PC-9 (cell line): ENCODE results near the gene REEP3. TPM values are rescaled to one million over a fixed set of nuclear protein-coding genes. Genes with fewer than 3 reads are reported as not detected.

Experiments used
- BruUV-seq: library from RNA; stranded (reverse); fragments of 400-500 nt; replicated peaks from 2 replicates; lab custom pipeline; 2021; lab: Mats Ljungman, UMichigan
- CTCF ChIA-PET: fragments of 300-600 bp; sonication (Branson Sonifier 250); formaldehyde crosslinking; loops from one replicate; lab custom pipeline; 2022; ENCODE audit warnings: antibody characterized with exemption; lab: Charles Lee
- POLR2A ChIA-PET: fragments of 300-600 bp; sonication (Branson Sonifier 250); formaldehyde crosslinking; loops from one replicate; lab custom pipeline; 2022; ENCODE audit warnings: antibody characterized with exemption; ENCODE audit not compliant: unreplicated experiment; lab: Charles Lee
- DNase-seq, 2 experiments: peaks; one replicate each; pipeline versions ENCODE4 v3.0.0 to v3.0.0-alpha.2; 2015 to 2022; ENCODE audit warnings: mixed read lengths in 1 of 2
- H2AFZ ChIP-seq: fragments of 200-600 bp; sonication (generic); 2 replicates; pipeline ENCODE4 v1.8.1; 2017; ENCODE audit warnings: antibody characterized with exemption
- H3F3A ChIP-seq: fragments of 200-600 bp; sonication (generic); 2 replicates; pipeline ENCODE4 v1.8.1; 2017; ENCODE audit warnings: antibody characterized with exemption, mild to moderate bottlenecking, low read depth; ENCODE audit not compliant: insufficient read depth
- H3K27ac ChIP-seq: fragments of 200-600 bp; sonication (generic); 2 replicates; pipeline ENCODE4 v1.6.1; 2016; ENCODE audit warnings: mixed run types
- H3K27me3 ChIP-seq: fragments of 200-600 bp; sonication (generic); 2 replicates; pipeline ENCODE4 v1.6.1; 2016; ENCODE audit warnings: low read depth, mixed run types; ENCODE audit not compliant: insufficient read depth
- H3K36me3 ChIP-seq: fragments of 200-600 bp; sonication (generic); 2 replicates; pipeline ENCODE4 v1.6.1; 2016; ENCODE audit warnings: low read depth, mixed run types
- H3K4me1 ChIP-seq: fragments of 200-600 bp; sonication (generic); replicated peaks from 2 replicates; pipeline ENCODE4 v1.6.1; 2016; ENCODE audit warnings: mixed run types; ENCODE audit not compliant: insufficient read depth
- H3K4me2 ChIP-seq: fragments of 200-600 bp; sonication (generic); 2 replicates; pipeline ENCODE4 v1.6.1; 2017; ENCODE audit warnings: mixed run types
- H3K4me3 ChIP-seq: fragments of 200-600 bp; sonication (generic); 2 replicates; pipeline ENCODE4 v1.6.1; 2016; ENCODE audit warnings: mixed run types
- H3K79me2 ChIP-seq: fragments of 200-600 bp; sonication (generic); 2 replicates; pipeline ENCODE4 v1.6.1; 2017; ENCODE audit warnings: low read depth, mixed run types
- H3K9me2 ChIP-seq: fragments of 200-600 bp; sonication (generic); 2 replicates; pipeline ENCODE4 v1.8.1; 2017; ENCODE audit warnings: mild to moderate bottlenecking; ENCODE audit not compliant: insufficient read depth
- H3K9me3 ChIP-seq: fragments of 200-600 bp; sonication (generic); 2 replicates; pipeline ENCODE4 v1.8.1; 2016; ENCODE audit warnings: low read depth; ENCODE audit not compliant: insufficient read depth
- H4K20me1 ChIP-seq: fragments of 200-600 bp; sonication (generic); 2 replicates; pipeline ENCODE4 v1.8.1; 2017; ENCODE audit not compliant: insufficient read depth
- EZH2 ChIP-seq: fragments of 200-600 bp; sonication (generic); IDR thresholded peaks from 2 replicates; pipeline ENCODE4 v1.8.0; 2017; ENCODE audit warnings: antibody characterized with exemption, low read depth
- intact Hi-C: fragments of 100-400 bp; cut with micrococcal nuclease; formaldehyde crosslinking; loops from one replicate; pipeline ENCODE4 v1.10.0; 2022; ENCODE audit not compliant: unreplicated experiment
- total RNA-seq: library from RNA; stranded (reverse); gene quantifications from 2 replicates; pipeline ENCODE4 v1.2.3, GENCODE V29; 2021
- TF ChIP-seq, protein P1 (sequence below): fragments of 200-600 bp; sonication (generic); conservative IDR thresholded peaks from 2 replicates; pipeline ENCODE4 v1.6.1; 2017; ENCODE audit warnings: mixed run types, antibody characterized with exemption, mild to moderate bottlenecking, moderate library complexity

REEP3 gene
- total RNA-seq, 1 experiment from 2014 or later = 56.4 TPM

DNA sequence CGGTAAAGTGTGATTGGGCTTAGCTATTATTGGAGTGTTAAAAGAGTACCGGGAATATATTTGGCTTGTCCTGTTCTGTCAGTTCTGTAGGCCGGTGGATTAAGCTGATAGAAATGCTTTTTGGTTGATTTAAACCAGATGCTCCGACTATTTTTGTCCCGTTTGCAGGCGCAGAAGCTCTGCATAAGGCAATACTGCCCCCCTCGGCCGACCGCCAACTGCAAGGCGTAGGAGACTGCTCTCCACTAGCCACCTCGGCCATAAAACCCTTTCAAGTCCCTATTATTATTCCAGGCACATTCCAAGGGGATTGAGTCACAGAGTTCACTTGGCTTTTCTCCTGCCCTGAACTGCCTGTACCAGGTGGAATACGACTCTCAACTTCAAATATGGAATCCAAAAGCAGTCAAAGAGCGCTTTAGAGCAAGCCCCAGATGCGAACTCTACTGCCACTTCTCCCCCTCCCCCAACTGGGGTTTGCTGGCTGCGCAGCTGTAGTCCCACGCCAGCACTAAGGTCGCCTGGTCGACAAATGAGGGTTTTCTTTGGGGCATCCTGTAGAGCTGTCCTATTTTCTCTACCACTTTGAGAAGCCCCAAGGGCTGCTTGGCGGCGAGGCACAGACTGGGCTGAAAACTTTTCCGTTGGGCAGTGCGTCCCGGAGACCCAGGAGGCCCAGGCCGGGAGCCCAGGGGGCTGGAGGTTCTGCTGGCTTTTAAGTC lies 108.3 kb downstream of the REEP3 start:
- TF ChIP-seq, protein P1, sequence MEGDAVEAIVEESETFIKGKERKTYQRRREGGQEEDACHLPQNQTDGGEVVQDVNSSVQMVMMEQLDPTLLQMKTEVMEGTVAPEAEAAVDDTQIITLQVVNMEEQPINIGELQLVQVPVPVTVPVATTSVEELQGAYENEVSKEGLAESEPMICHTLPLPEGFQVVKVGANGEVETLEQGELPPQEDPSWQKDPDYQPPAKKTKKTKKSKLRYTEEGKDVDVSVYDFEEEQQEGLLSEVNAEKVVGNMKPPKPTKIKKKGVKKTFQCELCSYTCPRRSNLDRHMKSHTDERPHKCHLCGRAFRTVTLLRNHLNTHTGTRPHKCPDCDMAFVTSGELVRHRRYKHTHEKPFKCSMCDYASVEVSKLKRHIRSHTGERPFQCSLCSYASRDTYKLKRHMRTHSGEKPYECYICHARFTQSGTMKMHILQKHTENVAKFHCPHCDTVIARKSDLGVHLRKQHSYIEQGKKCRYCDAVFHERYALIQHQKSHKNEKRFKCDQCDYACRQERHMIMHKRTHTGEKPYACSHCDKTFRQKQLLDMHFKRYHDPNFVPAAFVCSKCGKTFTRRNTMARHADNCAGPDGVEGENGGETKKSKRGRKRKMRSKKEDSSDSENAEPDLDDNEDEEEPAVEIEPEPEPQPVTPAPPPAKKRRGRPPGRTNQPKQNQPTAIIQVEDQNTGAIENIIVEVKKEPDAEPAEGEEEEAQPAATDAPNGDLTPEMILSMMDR = peak; percentile 86
- TF ChIP-seq EZH2 = no peak

GRCh38 chr10:63630085-63630930 lies 109.1 kb downstream of the REEP3 start:
- Histone ChIP-seq H3K36me3 (no peaks in the 10 kb centered on the region), H3K4me1 (peaks cover 24% of the 10 kb centered on the region), H3K9me2 (no peaks in the 10 kb centered on the region), H3K4me2 (peak overlapping the region; percentile 85), H3K79me2 (no peaks in the 10 kb centered on the region), H3K27me3 (no peaks in the 10 kb centered on the region), H2AFZ (peak overlapping the region; percentile 94), H3K9me3 (no peaks in the 10 kb centered on the region), H3K4me3 (peak overlapping the region; percentile 76), H3F3A (peaks cover 9% of the 10 kb centered on the region), H4K20me1 (no peaks in the 10 kb centered on the region), H3K27ac (peak overlapping the region; percentile 78)
- no peak for TF ChIP-seq EZH2
- TF ChIP-seq, protein P1 = no peak
- ChIA-PET CTCF (interaction anchor here (0.6 to 1.7 kb wide), 6 partner anchors 77 to 464 kb away, joined by 3 to 8 read pairs (median 4); no protein-coding TSS in a partner anchor), POLR2A (interaction anchor here (0.5 to 1.8 kb wide), 15 partner anchors 29 to 464 kb away, joined by 3 to 25 read pairs (median 4); no protein-coding TSS in a partner anchor)
- BruUV-seq = no TSS peak
- intact Hi-C loops = loop anchor here (1.0 to 2.0 kb wide), 3 partner anchors 77 to 361 kb away; no protein-coding TSS in a partner anchor
- peak; percentile 71 to 92 for DNase-seq

More for the DNA sequence above, 108.3 kb downstream of the REEP3 start:
- H3K4me2 ChIP-seq = peak overlapping the region; percentile 85
- TSS peak; percentile 95 for BruUV-seq
- no peaks in the 10 kb centered on the region for H4K20me1 ChIP-seq
- H3K79me2 ChIP-seq = no peaks in the 10 kb centered on the region
- H3F3A ChIP-seq = peaks cover 9% of the 10 kb centered on the region
- H3K9me2 ChIP-seq = no peaks in the 10 kb centered on the region
- CTCF ChIA-PET = interaction anchor here (0.6 to 2.1 kb wide), 5 partner anchors 19 to 463 kb away, joined by 3 to 9 read pairs (median 8); no protein-coding TSS in a partner anchor
- no peaks in the 10 kb centered on the region for H3K9me3 ChIP-seq
- H3K27me3 ChIP-seq = no peaks in the 10 kb centered on the region
- intact Hi-C loops = loop anchor here (1.0 to 2.0 kb wide), 10 partner anchors 76 to 462 kb away; partner anchors contain the start of genes JMJD1C and REEP3
- POLR2A ChIA-PET = interaction anchor here (0.5 to 1.8 kb wide), 13 partner anchors 13 to 1363 kb away, joined by 3 to 17 read pairs (median 4); no protein-coding TSS in a partner anchor
- H3K4me3 ChIP-seq = peak overlapping the region; percentile 76
- peak overlapping the region; percentile 78 for H3K27ac ChIP-seq
- H3K36me3 ChIP-seq = no peaks in the 10 kb centered on the region
- peak; percentile 94 to 97 for DNase-seq
- H2AFZ ChIP-seq = peak overlapping the region; percentile 94
- peaks cover 24% of the 10 kb centered on the region for H3K4me1 ChIP-seq
